WERI-Rb-1 (cell line): Measurements from ENCODE around the gene KCND3.

ENCODE experiments used
- DNase-seq: peaks from one replicate; pipeline ENCODE4 v3.0.0-alpha.2; 2020
- H3K27ac ChIP-seq: fragments of 250-450 bp; sonication (Bioruptor Pico); 2 replicates; pipeline ENCODE4 v1.5.1; 2020; ENCODE audit warnings: mild to moderate bottlenecking, moderate library complexity
- H3K27me3 ChIP-seq: fragments of 250-450 bp; sonication (Bioruptor Pico); 2 replicates; pipeline ENCODE4 v1.5.1; 2021; ENCODE audit warnings: mild to moderate bottlenecking, low read depth, moderate library complexity; ENCODE audit not compliant: insufficient read depth, severe bottlenecking
- H3K36me3 ChIP-seq: fragments of 250-450 bp; sonication (Bioruptor Pico); 2 replicates; pipeline ENCODE4 v1.5.1; 2020; ENCODE audit warnings: mild to moderate bottlenecking, moderate library complexity
- H3K4me3 ChIP-seq: 2 replicates; pipeline ENCODE4 v1.5.1; 2011; ENCODE audit warnings: low read depth, mild to moderate bottlenecking, control low read depth, low read length
- H3K9me3 ChIP-seq: fragments of 250-450 bp; sonication (Bioruptor Pico); 2 replicates; pipeline ENCODE4 v1.5.1; 2021; ENCODE audit warnings: mild to moderate bottlenecking, moderate library complexity; ENCODE audit not compliant: severe bottlenecking
- TF ChIP-seq, protein P1 (sequence below): IDR thresholded peaks from 2 replicates; pipeline ENCODE4 v1.5.1; 2011; ENCODE audit warnings: low read depth, mild to moderate bottlenecking, control low read depth, inconsistent platforms, low read length

The KCND3 gene

DNA sequence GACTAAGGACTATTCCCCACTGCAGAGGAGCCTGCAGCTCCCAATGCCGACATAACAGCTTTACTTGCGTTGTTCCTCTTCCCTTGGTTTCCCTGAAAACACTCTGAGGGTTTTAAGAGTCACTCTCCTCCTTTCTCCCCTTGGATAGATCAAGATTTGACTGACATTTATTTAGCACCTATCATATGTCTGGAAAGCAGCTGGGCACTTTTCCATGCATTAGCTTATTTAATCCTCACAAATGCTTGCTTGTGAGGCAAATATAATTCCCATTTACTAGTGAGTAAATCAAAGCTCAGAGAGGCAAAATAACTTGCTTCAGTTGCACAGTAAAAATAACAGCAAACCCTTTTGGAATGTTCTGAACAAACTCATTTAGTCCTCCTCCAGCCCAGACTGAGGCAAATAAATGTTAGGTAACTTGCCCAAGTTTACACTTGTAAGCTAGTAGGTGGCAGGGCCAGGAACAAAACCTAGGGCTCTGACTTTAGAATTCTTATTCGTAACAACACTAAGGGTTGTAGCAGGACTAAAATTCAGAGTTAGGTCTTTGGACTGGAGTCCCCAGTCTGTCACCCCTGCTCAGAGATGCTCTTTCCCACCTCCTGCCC lies 81.4 kb downstream of the KCND3 start:
- H3K36me3 ChIP-seq: no peaks in the 10 kb centered on the region
- no peaks in the 10 kb centered on the region for H3K27me3 ChIP-seq
- H3K27ac ChIP-seq: no peak overlapping the region
- H3K4me3 ChIP-seq: no peak overlapping the region
- TF ChIP-seq, protein P1, sequence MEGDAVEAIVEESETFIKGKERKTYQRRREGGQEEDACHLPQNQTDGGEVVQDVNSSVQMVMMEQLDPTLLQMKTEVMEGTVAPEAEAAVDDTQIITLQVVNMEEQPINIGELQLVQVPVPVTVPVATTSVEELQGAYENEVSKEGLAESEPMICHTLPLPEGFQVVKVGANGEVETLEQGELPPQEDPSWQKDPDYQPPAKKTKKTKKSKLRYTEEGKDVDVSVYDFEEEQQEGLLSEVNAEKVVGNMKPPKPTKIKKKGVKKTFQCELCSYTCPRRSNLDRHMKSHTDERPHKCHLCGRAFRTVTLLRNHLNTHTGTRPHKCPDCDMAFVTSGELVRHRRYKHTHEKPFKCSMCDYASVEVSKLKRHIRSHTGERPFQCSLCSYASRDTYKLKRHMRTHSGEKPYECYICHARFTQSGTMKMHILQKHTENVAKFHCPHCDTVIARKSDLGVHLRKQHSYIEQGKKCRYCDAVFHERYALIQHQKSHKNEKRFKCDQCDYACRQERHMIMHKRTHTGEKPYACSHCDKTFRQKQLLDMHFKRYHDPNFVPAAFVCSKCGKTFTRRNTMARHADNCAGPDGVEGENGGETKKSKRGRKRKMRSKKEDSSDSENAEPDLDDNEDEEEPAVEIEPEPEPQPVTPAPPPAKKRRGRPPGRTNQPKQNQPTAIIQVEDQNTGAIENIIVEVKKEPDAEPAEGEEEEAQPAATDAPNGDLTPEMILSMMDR: no peak
- no peaks in the 10 kb centered on the region for H3K9me3 ChIP-seq
- DNase-seq: no peak

DNA sequence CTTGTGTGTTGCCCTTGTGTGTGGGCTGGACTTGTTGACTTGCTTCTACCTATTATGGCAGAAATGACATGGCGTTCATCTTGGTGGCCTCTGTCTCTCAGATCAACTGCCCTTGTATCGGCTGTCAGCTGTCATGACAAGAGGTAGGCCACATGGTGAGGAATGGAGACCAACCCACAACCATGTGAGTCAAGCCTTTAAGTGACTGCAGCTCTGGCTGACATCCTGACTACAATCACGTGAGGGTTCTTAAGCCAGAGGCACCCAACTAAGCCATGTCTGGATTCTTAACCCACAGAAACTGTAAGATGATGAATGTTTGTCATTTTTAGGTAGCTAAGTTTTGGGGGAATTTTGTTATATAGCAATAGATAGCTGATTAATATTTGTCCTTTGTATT lies 82.1 kb downstream of the KCND3 start:
- H3K36me3 ChIP-seq: no peaks in the 10 kb centered on the region
- TF ChIP-seq, protein P1: no peak

DNA sequence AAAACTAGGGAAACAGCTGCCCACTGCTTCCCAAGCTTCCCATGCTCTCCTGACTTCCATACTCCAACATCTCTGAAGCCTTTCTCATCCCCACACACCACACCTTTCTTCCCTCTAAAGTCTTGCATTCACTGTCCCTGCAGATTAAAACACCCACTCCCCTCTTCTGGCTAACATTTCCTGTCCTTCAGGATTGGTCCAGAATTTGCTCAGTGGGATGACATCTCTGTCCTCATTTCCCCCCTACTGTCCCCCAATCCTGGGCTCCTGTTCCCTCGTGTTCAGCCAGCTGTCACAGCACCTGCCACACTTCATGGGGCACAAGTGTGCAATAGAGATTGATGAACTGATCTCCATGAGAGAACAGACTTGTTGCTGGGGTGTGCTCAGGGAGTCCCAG lies 82.7 kb downstream of the KCND3 start:
- no peaks in the 10 kb centered on the region for H3K27me3 ChIP-seq
- H3K27ac ChIP-seq: no peak overlapping the region
- H3K4me3 ChIP-seq: no peak overlapping the region
- no peaks in the 10 kb centered on the region for H3K9me3 ChIP-seq
- DNase-seq: peak; percentile 23
- H3K36me3 ChIP-seq: no peaks in the 10 kb centered on the region
- TF ChIP-seq, protein P1: no peak

More for the DNA sequence above, 82.1 kb downstream of the KCND3 start:
- Histone ChIP-seq H3K4me3 (no peak overlapping the region), H3K27ac (no peak overlapping the region), H3K9me3 (no peaks in the 10 kb centered on the region), H3K27me3 (no peaks in the 10 kb centered on the region)
- DNase-seq: no peak

DNA sequence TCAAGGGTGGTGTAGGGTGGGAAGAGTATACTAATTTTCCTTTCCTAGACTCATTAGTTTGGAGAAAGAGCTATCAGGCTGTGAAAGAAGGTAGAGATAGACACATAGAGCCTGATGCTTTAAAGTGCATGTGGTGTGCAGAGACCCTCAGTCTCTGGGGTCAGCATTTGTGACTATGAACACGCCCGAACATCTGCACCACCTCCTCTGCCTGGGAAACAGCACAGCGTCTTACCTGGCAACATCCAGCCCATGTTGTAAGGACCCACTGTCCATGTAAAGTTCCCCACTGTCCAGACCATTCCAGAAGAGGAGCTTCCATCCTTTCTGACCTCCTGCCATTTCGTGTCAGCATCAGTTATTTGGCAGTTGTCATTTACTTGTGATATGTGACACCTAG lies 83.4 kb downstream of the KCND3 start:
- H3K9me3 ChIP-seq: no peaks in the 10 kb centered on the region
- no peaks in the 10 kb centered on the region for H3K36me3 ChIP-seq
- H3K4me3 ChIP-seq: no peak overlapping the region
- DNase-seq: no peak
- no peak overlapping the region for H3K27ac ChIP-seq
- H3K27me3 ChIP-seq: no peaks in the 10 kb centered on the region
- TF ChIP-seq, protein P1: no peak

DNA sequence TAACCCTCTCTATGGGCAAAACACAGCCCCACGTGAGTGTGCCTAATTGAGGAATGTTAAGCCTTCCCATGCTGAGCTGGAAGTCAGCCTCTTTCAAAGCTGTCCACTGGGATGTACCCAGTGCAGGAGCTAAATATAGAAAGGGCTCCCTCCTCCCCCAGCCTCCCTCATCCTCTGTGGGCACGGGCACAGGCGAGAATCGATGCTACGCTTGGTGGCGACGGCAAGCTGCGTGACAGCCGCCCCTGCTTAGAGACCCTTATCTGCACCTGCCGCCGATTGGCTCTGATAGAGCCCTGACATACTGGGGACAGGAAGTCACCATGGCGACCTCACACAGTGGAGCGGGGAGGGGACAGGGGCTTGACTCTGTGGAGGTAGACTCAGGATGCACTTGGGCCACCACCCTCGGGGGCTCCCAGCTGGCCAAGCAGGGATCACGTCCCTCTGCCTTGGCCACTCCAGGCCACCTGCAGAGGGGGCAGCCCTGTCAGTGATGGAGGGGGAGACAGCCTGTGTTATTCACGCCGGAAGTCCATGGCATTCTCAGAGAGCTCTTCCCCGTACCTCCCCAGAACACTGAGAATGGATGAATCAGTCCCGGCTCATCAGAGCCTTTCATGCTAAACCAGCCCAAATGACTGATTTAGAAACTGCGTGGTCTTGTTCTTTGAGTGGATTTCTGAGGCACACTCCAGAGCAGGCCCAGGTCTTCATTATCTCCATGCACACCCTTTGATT lies 84.8 kb downstream of the KCND3 start:
- Histone ChIP-seq H3K27ac (no peak overlapping the region), H3K36me3 (no peaks in the 10 kb centered on the region), H3K4me3 (no peak overlapping the region), H3K27me3 (no peaks in the 10 kb centered on the region), H3K9me3 (no peaks in the 10 kb centered on the region)
- TF ChIP-seq, protein P1: no peak
- DNase-seq: no peak
